SK-N-SH treated with all-trans-retinoic acid at 6 μM for 48 hours (cell line): ENCODE measurements around the gene STYXL1.

Experiments
- CREB5 ChIP-seq: fragments of 250-450 bp; sonication (Bioruptor Pico); IDR thresholded peaks from 2 replicates; pipeline ENCODE4 v1.5.1; 2020; ENCODE audit warnings: low read depth, mild to moderate bottlenecking, moderate library complexity
- CSDC2 ChIP-seq: fragments of 250-450 bp; sonication (Bioruptor Pico); IDR thresholded peaks from 2 replicates; pipeline ENCODE4 v1.5.0; 2020; ENCODE audit warnings: mild to moderate bottlenecking, moderate library complexity
- ESRRG ChIP-seq: fragments of 250-450 bp; sonication (Bioruptor Pico); IDR thresholded peaks from 2 replicates; pipeline ENCODE4 v1.6.1; 2021; ENCODE audit warnings: mild to moderate bottlenecking
- OSR1 ChIP-seq: fragments of 250-450 bp; sonication (Bioruptor Pico); IDR thresholded peaks from 2 replicates; pipeline ENCODE4 v1.8.0; 2022; ENCODE audit warnings: moderate library complexity, mild to moderate bottlenecking, inconsistent platforms
- PATZ1 ChIP-seq: fragments of 250-450 bp; sonication (Bioruptor Pico); IDR thresholded peaks from 2 replicates; pipeline ENCODE4 v1.8.0; 2020; ENCODE audit warnings: mild to moderate bottlenecking, moderate library complexity, borderline replicate concordance
- PPARA ChIP-seq: fragments of 250-450 bp; sonication (Bioruptor Pico); IDR thresholded peaks from 2 replicates; pipeline ENCODE4 v1.5.0; 2020; ENCODE audit warnings: mild to moderate bottlenecking, borderline replicate concordance
- RARB ChIP-seq: fragments of 250-450 bp; sonication (Bioruptor Pico); IDR thresholded peaks from 2 replicates; pipeline ENCODE4 v1.8.0; 2021; ENCODE audit warnings: mild to moderate bottlenecking, moderate library complexity
- SNAI2 ChIP-seq: fragments of 250-450 bp; sonication (Bioruptor Pico); IDR thresholded peaks from 2 replicates; pipeline ENCODE4 v1.5.0; 2020; ENCODE audit warnings: mild to moderate bottlenecking, moderate library complexity
- ZFP3 ChIP-seq: fragments of 250-450 bp; sonication (Bioruptor Pico); IDR thresholded peaks from 2 replicates; pipeline ENCODE4 v1.5.0; 2020; ENCODE audit warnings: mild to moderate bottlenecking, moderate library complexity

GRCh38 chr7:75977743-75978142 is 70.1 kb downstream of the STYXL1 start:
- TF ChIP-seq PATZ1 (CRISPR knock-in tag), result no peak
- no peak for TF ChIP-seq RARB (CRISPR knock-in tag)
- TF ChIP-seq ESRRG (CRISPR knock-in tag), result no peak
- TF ChIP-seq PPARA (CRISPR knock-in tag), result no peak
- no peak for TF ChIP-seq CREB5
- no peak for TF ChIP-seq SNAI2 (CRISPR knock-in tag)
- no peak for TF ChIP-seq OSR1
- no peak for TF ChIP-seq ZFP3 (CRISPR knock-in tag)
- TF ChIP-seq CSDC2 (CRISPR knock-in tag), result no peak
